Fibroblast of upper back skin (primary cell): ENCODE results near the gene RNF166.

Experiments used
- DNase-seq: peaks from one replicate; pipeline ENCODE4 v3.0.0-alpha.2; 2013

The RNF166 gene

DNA sequence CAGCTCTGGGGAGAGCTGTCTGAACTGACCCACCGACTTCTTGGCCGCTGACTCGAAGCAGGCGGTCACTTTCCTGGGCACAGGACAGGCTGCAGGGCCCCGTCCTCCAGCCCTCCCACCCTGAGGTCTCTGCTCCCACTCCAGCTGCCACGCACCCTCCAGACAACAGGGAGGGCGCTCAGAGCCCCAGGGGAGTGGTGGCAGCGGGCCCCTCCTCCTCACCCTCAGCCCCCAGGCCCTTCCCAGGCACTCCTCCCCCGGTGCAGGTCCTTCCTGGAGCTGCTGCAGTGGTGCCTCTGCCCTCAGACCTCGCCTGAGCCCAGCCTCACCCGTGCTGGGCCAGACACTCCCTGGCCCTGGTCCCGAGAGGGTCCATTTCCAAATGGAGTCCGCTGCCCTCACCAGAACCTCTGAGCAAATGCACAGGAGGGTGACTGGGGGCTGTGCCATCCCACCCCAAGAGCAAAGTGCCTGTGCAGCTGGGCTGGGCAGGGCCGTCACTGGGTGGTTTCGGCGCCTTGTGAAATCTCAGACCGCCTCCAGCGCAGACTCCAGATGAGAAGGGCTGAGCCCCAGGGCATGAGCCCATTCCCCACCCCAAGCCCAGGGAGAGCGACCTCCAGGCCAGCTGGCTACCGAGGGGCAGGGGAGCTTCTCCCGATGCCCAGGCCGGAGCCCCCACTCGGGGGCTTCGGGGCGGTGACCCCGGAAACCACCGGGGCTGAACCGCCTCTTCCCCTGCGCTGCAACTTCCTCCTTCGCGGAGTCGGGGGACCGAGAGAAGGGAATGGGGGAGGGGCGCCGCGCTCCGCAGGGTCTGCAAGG lies 56.1 kb downstream of the RNF166 start:
- peak; percentile 20 for DNase-seq

- no peak for DNase-seq
These were observed 56.8 kb downstream of the RNF166 start for GRCh38 chr16:88649195-88649923.

DNA sequence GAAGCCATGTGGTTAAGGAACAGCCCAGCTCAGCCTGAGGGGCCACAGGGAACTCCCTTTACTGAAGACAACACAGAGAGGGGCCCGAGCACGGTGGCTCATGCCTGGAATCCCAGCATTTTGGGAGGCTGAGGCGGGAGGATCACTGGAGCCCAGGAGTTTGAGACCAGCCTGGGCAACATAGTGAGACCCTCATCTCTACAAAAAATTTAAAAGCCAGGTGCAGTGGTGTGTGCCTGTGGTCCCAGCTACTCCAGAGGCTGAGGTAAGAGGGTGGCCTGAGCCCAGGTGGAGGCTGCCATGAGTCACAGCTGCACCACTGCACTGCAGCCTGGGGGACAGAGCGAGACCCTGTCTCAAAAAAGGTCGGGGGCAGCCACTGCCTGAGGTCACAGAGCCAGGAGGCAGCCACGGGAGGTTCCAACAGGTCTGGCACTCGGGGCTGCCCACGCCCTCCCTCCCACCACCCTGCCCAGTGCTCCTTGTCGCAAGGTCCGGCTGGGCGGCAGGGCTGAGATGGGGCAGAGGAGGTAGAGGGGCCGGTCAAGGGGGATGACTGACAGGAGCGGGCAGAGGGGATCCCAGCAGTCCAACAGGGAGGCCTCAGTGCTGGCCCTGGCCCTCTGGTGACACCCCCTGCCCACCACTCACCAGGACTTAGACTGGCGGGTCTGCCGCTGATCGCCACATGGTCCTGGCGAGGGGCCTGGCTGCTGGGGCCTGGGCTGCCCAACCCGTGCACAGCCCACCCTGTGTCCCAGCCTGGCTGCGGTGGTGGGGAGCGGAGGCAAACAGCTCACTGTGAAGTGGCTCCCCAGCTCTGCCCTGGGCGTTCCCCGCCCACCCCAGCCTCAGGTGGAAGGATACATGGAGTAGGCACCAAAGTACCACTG lies 58.8 kb downstream of the RNF166 start:
- DNase-seq = no peak
